Measurements from ENCODE around the gene TEX2. TPM values are rescaled to one million over a fixed set of nuclear protein-coding genes. Genes with fewer than 3 reads are reported as not detected.

TEX2 gene
- total RNA-seq, 6 experiments from 2014 or later, result 29.1 to 46.6 (median 33.7) TPM

- ATAC-seq, result no peak
- Histone ChIP-seq H3K36me3 (peaks cover 0 to 2% (median 0%) of the 10 kb centered on the region in 4 donors), H3K9me3 (no peaks in the 10 kb centered on the region), H3K4me3 (no peak overlapping the region), H3K27ac (no peak overlapping the region), H3K4me1 (peaks cover 0 to 17% (median 5%) of the 10 kb centered on the region in 4 donors), H3K27me3 (no peaks in the 10 kb centered on the region)
- no peak for DNase-seq
- intact Hi-C loops (cut with DNase I), result loop anchor here in 1 of 2 donors (10.0 kb wide), 1 partner anchor 123 kb away; no protein-coding TSS in a partner anchor
- 66% methylated on average over 6 of the region's 6 CpGs for WGBS (ENCODE audit: insufficient coverage, low coverage, low lambda C conversion rate, missing lambda C conversion rate)
- TF ChIP-seq POLR2A (IDR thresholded peaks at IDR 0.05), result no peak
- no peak for TF ChIP-seq CTCF (IDR thresholded peaks at IDR 0.05)
Measured at GRCh38 chr17:64161380-64162176, 101.5 kb downstream of the TEX2 start.

GRCh38 chr17:64160378-64160777 is 102.7 kb downstream of the TEX2 start:
- intact Hi-C loops (cut with DNase I), result loop anchor here in 1 of 2 donors (10.0 kb wide), 1 partner anchor 124 kb away; no protein-coding TSS in a partner anchor
- Histone ChIP-seq H3K4me1 (peaks cover 0 to 29% (median 14%) of the 10 kb centered on the region in 4 donors), H3K4me3 (no peak overlapping the region), H3K27ac (no peak overlapping the region), H3K36me3 (peaks cover 0 to 2% (median 0%) of the 10 kb centered on the region in 4 donors), H3K27me3 (no peaks in the 10 kb centered on the region), H3K9me3 (no peaks in the 10 kb centered on the region)
- TF ChIP-seq POLR2A (IDR thresholded peaks at IDR 0.05), result no peak
- TF ChIP-seq CTCF (IDR thresholded peaks at IDR 0.05), result no peak
- 84% methylated on average over 4 of the region's 4 CpGs for whole genome bisulfite sequencing (ENCODE audit: insufficient coverage, low coverage, low lambda C conversion rate, missing lambda C conversion rate)
- ATAC-seq, result no peak
- no peak for DNase-seq

- intact Hi-C loops (cut with DNase I), result loop anchor here in 1 of 2 donors (10.0 kb wide), 1 partner anchor 106 kb away; the partner anchor contains the start of gene TEX2
- DNase-seq (no peak), ATAC-seq (no peak)
- H3K9me3 ChIP-seq, result no peaks in the 10 kb centered on the region
- H3K4me1 ChIP-seq, result peaks cover 0 to 42% (median 18%) of the 10 kb centered on the region in 4 donors
- no peak overlapping the region for H3K4me3 ChIP-seq
- H3K36me3 ChIP-seq, result peaks cover 0 to 5% (median under 1%) of the 10 kb centered on the region in 4 donors
- H3K27ac ChIP-seq, result no peak overlapping the region
- no peaks in the 10 kb centered on the region for H3K27me3 ChIP-seq
- WGBS (ENCODE audit: insufficient coverage, low coverage, low lambda C conversion rate, missing lambda C conversion rate), result 87% methylated on average over 8 of the region's 12 CpGs
- no peak for TF ChIP-seq CTCF (IDR thresholded peaks at IDR 0.05)
- TF ChIP-seq POLR2A (IDR thresholded peaks at IDR 0.05), result no peak
Measured at GRCh38 chr17:64158831-64159590, 104.0 kb downstream of the TEX2 start.

- H3K4me1 ChIP-seq, result peaks cover 0 to 42% (median 18%) of the 10 kb centered on the region in 4 donors
- H3K9me3 ChIP-seq, result no peaks in the 10 kb centered on the region
- no peak for DNase-seq
- H3K36me3 ChIP-seq, result peaks cover 0 to 5% (median under 1%) of the 10 kb centered on the region in 4 donors
- ATAC-seq, result no peak
- no peak overlapping the region for H3K27ac ChIP-seq
- TF ChIP-seq POLR2A (IDR thresholded peaks at IDR 0.05) (no peak), CTCF (IDR thresholded peaks at IDR 0.05) (no peak)
- H3K27me3 ChIP-seq, result no peaks in the 10 kb centered on the region
- intact Hi-C loops (cut with DNase I), result loop anchor here in 1 of 2 donors (10.0 kb wide), 1 partner anchor 106 kb away; the partner anchor contains the start of gene TEX2
- 89% methylated on average over 5 of the region's 7 CpGs for WGBS (ENCODE audit: insufficient coverage, low coverage, low lambda C conversion rate, missing lambda C conversion rate)
- no peak overlapping the region for H3K4me3 ChIP-seq
Measured at GRCh38 chr17:64158406-64158805, 104.7 kb downstream of the TEX2 start.
